WERI-Rb-1 (cell line): ENCODE results near the gene DLD.
"Not testable (repeated sequence)": the region's sequence is repeated elsewhere in the genome, so short reads cannot be mapped to it uniquely, and the experiment has no call there.

Source experiments
- DNase-seq: peaks from one replicate; pipeline ENCODE4 v3.0.0-alpha.2; 2020
- H3K27ac ChIP-seq: fragments of 250-450 bp; sonication (Bioruptor Pico); 2 replicates; pipeline ENCODE4 v1.5.1; 2020; ENCODE audit warnings: mild to moderate bottlenecking, moderate library complexity
- H3K27me3 ChIP-seq: fragments of 250-450 bp; sonication (Bioruptor Pico); 2 replicates; pipeline ENCODE4 v1.5.1; 2021; ENCODE audit warnings: mild to moderate bottlenecking, low read depth, moderate library complexity; ENCODE audit not compliant: insufficient read depth, severe bottlenecking
- H3K36me3 ChIP-seq: fragments of 250-450 bp; sonication (Bioruptor Pico); 2 replicates; pipeline ENCODE4 v1.5.1; 2020; ENCODE audit warnings: mild to moderate bottlenecking, moderate library complexity
- H3K4me3 ChIP-seq: 2 replicates; pipeline ENCODE4 v1.5.1; 2011; ENCODE audit warnings: low read depth, mild to moderate bottlenecking, control low read depth, low read length
- H3K9me3 ChIP-seq: fragments of 250-450 bp; sonication (Bioruptor Pico); 2 replicates; pipeline ENCODE4 v1.5.1; 2021; ENCODE audit warnings: mild to moderate bottlenecking, moderate library complexity; ENCODE audit not compliant: severe bottlenecking
- TF ChIP-seq, protein P1 (sequence below): IDR thresholded peaks from 2 replicates; pipeline ENCODE4 v1.5.1; 2011; ENCODE audit warnings: low read depth, mild to moderate bottlenecking, control low read depth, inconsistent platforms, low read length

Gene DLD, protein sequence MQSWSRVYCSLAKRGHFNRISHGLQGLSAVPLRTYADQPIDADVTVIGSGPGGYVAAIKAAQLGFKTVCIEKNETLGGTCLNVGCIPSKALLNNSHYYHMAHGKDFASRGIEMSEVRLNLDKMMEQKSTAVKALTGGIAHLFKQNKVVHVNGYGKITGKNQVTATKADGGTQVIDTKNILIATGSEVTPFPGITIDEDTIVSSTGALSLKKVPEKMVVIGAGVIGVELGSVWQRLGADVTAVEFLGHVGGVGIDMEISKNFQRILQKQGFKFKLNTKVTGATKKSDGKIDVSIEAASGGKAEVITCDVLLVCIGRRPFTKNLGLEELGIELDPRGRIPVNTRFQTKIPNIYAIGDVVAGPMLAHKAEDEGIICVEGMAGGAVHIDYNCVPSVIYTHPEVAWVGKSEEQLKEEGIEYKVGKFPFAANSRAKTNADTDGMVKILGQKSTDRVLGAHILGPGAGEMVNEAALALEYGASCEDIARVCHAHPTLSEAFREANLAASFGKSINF

DNA sequence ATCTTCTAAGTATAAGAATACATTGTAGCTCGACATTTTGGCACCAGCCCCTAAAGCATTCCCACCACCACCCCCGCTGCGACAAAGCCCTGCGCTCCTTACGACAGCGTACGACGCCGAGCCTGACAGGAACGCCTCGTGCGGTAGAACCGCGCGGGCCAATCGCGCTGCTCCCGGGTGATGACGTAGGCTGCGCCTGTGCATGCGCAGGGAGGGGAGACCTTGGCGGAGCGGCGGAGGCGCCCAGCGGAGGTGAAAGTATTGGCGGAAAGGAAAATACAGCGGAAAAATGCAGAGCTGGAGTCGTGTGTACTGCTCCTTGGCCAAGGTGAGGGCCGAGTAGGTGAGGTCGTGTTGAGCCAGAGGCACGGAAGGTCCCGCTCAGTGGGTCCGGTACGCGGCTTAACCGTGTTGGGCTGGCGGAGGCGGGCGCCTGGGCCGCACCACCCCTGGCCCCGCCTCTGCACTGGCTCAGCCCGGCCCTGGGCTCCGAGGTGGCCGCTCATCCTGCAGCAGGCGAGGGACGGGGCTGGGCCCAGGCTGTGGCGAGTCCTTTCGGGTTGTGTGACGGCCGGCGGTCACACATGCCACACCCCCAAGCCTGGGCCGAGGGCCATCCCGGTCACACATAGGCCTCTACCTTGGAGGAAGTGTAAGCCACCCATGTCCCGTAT is at the start of gene DLD:
DLD (plus strand) TSS at position 222 of the 674 bp plus-strand sequence; CDS start at position 290, 68 bp downstream.
- DNase-seq = peak; percentile 94
- Histone ChIP-seq H3K9me3 (no peaks in the 10 kb centered on the region), H3K27me3 (no peaks in the 10 kb centered on the region), H3K4me3 (peak within 1 kb of the TSS; percentile 85), H3K27ac (peak within 1 kb of the TSS; percentile 93), H3K36me3 (peaks cover 36% of the 10 kb centered on the region)
- TF ChIP-seq, protein P1, sequence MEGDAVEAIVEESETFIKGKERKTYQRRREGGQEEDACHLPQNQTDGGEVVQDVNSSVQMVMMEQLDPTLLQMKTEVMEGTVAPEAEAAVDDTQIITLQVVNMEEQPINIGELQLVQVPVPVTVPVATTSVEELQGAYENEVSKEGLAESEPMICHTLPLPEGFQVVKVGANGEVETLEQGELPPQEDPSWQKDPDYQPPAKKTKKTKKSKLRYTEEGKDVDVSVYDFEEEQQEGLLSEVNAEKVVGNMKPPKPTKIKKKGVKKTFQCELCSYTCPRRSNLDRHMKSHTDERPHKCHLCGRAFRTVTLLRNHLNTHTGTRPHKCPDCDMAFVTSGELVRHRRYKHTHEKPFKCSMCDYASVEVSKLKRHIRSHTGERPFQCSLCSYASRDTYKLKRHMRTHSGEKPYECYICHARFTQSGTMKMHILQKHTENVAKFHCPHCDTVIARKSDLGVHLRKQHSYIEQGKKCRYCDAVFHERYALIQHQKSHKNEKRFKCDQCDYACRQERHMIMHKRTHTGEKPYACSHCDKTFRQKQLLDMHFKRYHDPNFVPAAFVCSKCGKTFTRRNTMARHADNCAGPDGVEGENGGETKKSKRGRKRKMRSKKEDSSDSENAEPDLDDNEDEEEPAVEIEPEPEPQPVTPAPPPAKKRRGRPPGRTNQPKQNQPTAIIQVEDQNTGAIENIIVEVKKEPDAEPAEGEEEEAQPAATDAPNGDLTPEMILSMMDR = no peak

DNA sequence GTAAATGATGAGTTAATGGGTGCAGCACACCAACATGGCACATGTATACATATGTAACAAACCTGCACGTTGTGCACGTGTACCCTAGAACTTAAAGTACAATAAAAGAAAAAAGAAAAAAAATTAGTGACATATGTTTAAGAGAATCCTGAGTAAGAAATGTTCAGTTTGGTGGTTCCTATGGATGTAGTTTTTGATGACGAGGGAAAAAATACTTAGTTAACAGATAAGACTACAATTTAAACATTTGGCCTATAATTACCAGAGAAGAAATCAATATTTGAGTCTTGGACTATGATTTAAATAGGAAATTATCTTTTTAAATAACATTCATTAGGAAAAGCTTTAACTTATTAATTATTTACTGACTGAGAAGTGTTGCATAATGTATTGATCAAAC is 48.8 kb upstream of the DLD start:
- Histone ChIP-seq H3K36me3 (no peaks in the 10 kb centered on the region), H3K27me3 (no peaks in the 10 kb centered on the region), H3K27ac (no peak overlapping the region), H3K4me3 (no peak overlapping the region), H3K9me3 (no peaks in the 10 kb centered on the region)
- TF ChIP-seq, protein P1 = no peak
- no peak for DNase-seq

DNA sequence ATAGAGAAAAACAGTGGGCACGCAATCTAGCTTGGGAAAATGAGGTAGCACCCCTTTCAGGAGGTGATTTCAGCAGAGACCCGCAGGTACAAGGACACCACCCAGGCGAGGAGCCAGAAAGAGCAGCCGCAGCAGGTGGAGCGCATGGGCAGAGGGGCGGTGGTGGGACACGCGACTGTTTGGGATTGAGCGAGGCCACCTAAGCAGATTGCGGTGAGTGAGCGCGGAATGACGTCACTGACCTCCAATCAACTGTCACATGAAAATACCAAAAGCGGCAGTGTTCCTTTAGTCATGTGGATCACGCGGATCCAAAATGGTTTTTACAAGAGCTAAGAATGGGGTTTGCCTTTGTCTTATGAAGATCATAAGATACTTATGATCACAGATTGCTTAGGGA is 47.8 kb upstream of the DLD start:
- H3K9me3 ChIP-seq = no peaks in the 10 kb centered on the region
- no peak overlapping the region for H3K4me3 ChIP-seq
- H3K27ac ChIP-seq = no peak overlapping the region
- no peaks in the 10 kb centered on the region for H3K36me3 ChIP-seq
- no peaks in the 10 kb centered on the region for H3K27me3 ChIP-seq
- TF ChIP-seq, protein P1 = no peak
- DNase-seq = no peak

DNA sequence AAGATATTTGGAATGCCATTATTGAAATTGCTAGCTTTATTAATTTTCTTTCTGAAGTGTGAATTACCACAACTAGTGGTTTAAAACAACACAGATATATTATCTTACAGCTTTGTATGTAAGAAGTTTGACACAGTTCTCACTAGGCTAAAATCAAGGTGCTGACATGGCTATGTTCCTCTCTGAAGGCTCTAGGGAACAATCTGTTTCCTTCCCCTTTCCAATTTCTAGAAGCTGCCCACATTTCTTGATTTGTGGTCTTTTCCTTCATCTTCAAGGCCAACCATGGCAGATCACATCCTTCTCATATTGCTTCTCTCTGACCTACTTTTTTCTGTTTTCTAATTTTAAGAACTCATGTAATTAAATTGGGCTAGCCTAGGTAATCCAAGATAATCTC is 44.7 kb upstream of the DLD start:
- DNase-seq = no peak

DNA sequence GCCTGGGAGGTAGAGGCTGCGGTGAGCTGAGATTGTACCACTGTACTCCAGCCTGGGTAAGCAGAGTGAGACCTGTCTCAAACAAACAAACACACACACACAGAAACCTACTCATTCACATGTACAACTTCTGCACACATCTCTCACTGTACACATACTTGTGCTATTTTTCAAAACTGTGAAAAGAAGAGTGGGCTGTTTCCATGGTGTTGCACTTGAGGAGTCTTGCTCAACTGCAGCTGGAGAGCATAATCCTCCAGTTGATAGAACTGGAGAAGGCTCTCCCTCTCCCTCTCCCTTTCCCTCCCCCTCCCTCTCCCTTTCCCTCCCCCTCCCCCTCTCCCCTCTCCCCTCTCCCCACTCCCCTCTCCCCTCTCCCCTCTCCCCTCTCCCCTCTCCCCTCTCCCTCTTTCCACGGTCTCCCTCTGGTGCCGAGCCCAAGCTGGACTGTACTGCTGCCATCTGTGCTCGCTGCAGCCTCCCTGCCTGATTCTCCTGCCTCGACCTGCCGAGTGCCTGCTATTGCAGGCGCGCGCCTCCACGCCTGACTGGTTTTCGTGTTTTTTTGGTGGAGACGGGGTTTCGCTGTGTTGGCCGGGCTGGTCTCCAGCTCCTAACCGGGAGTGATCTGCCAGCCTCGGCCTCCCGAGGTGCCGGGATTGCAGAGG is 43.7 kb upstream of the DLD start:
- Histone ChIP-seq H3K4me3 (no peak overlapping the region), H3K27ac (no peak overlapping the region), H3K36me3 (no peaks in the 10 kb centered on the region), H3K27me3 (no peaks in the 10 kb centered on the region), H3K9me3 (no peaks in the 10 kb centered on the region)
- TF ChIP-seq, protein P1 = no peak
- no peak for DNase-seq

More for the DNA sequence above, 44.7 kb upstream of the DLD start:
- Histone ChIP-seq H3K27me3 (no peaks in the 10 kb centered on the region), H3K27ac (no peak overlapping the region), H3K36me3 (no peaks in the 10 kb centered on the region), H3K9me3 (no peaks in the 10 kb centered on the region), H3K4me3 (no peak overlapping the region)
- TF ChIP-seq, protein P1 = no peak

DNA sequence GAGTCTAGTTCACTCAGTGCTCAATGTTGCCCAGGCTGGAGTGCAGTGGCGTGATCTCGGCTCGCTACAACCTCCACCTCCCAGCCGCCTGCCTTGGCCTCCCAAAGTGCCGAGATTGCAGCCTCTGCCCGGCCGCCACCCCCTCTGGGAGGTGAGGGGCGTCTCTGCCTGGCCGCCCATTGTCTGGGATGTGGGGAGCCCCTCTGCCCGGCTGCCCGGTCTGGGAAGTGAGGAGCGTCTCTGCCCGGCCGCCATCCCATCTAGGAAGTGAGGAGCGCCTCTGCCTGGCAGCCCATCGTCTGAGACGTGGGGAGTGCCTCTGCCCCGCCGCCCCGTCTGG is 43.2 kb upstream of the DLD start:
- not testable (repeated sequence) for H3K27me3 ChIP-seq, H3K36me3 ChIP-seq, H3K9me3 ChIP-seq, H3K27ac ChIP-seq, DNase-seq, H3K4me3 ChIP-seq

DNA sequence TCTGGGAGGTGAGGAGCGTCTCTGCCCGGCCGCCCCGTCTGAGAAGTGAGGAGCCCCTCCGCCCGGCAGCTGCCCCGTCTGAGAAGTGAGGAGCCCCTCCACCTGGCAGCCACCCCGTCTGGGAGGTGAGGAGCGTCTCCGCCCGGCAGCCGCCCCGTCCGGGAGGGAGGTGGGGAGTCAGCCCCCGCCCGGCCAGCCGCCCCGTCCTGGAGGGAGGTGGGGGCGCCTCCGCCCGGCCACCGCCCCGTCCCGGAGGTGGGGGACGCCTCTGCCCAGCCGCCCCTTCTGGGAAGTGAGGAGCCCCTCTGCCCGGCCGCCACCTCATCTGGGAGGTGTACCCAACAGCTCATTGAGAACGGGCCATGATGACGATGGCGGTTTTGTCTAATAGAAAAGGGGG is 42.8 kb upstream of the DLD start:
- H3K9me3 ChIP-seq, DNase-seq, H3K4me3 ChIP-seq, H3K36me3 ChIP-seq, H3K27me3 ChIP-seq, H3K27ac ChIP-seq: not testable (repeated sequence)
